Measurements from ENCODE around the gene UBC. TPM values are rescaled to one million over a fixed set of nuclear protein-coding genes. Genes with fewer than 3 reads are reported as not detected.

Gene UBC
- total and polyA plus RNA-seq, 9 of the 15 experiments (the other 6 are each of a cell fraction or from before 2014, with no cell fraction given), result 533 to 1,153 (median 813) TPM

DNA sequence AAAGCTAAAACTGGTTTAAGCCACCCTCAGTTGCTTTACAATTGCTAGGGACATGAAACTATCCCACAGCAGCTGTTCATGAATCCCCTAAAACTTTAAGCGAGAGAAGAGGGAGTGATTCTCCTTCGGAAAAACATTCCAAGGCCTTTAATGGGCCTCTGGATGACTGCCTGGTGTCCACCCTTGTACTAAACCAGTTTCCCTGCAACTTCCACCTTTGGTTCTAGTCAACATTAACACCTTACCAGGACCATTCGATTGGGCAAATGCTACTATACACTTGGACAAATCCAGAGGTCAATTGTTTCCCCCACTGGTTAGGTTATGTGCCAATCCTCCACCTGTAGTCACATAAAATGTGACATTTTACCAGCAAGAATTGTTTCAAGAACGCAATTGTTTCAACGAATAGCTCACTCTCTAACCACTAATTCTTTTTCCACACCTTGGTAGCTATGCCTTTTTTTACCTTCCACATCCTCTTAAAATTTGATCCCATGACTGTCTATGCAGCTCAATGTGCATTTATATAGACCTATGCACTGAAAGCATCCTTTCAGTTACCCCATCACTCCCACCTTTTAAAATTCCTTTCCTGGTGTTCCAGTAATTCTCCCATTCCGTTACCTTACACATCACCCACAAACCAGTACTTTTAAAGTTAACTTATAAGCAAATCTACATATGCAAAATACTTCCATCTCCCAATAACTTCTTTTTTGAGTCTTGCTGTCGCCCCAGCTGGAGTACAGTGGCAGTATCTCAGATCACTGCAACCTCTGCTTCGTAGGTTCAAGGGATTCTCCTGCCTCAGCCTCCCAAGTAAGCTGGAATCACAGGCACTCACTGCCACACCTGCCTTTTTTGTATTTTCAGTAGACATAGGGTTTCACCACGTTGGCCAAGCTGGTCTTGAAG is 3.6 kb downstream of the UBC start (continued):
- TF ChIP-seq REST (IDR thresholded peaks at IDR 0.05; ENCODE audit: borderline replicate concordance) (peak; percentile 37; the same call in 1 of the 2 replicates), REST (CRISPR knock-in tag; IDR thresholded peaks at IDR 0.05; ENCODE audit: low read depth) (peak; percentile 84), ZBTB40 (IDR thresholded peaks at IDR 0.05) (no peak), ZBTB40 (CRISPR knock-in tag; IDR thresholded peaks at IDR 0.05) (no peak), E4F1 (CRISPR knock-in tag; IDR thresholded peaks at IDR 0.05; ENCODE audit: borderline replicate concordance) (peak; percentile 70; the same call in 1 of the 2 replicates)

Measured in K562 (cell line).